DOHH2 (cell line): ENCODE measurements around the gene CDH2.

Experiments used
- H3F3A ChIP-seq: fragments of 200-600 bp; sonication (generic), shearing (Covaris generic); 2 replicates; pipeline ENCODE4 v1.6.0; 2016; ENCODE audit warnings: antibody characterized with exemption, mild to moderate bottlenecking; ENCODE audit not compliant: control insufficient read depth, insufficient read depth
- H3K27ac ChIP-seq: fragments of 200-600 bp; sonication (generic); 2 replicates; pipeline ENCODE4 v1.5.1; 2014; ENCODE audit warnings: low read depth, mild to moderate bottlenecking, low read length, moderate library complexity
- H3K27me3 ChIP-seq: fragments of 200-600 bp; sonication (generic); 2 replicates; pipeline ENCODE4 v1.6.1; 2014; ENCODE audit warnings: mild to moderate bottlenecking, low read length, mixed read lengths; ENCODE audit not compliant: control insufficient read depth
- H3K36me3 ChIP-seq: fragments of 200-600 bp; sonication (generic); 2 replicates; pipeline ENCODE4 v1.6.1; 2014; ENCODE audit warnings: mild to moderate bottlenecking, low read length, moderate library complexity, mixed read lengths; ENCODE audit not compliant: control insufficient read depth
- H3K4me1 ChIP-seq: fragments of 200-600 bp; sonication (generic); 2 replicates; pipeline ENCODE4 v1.6.1; 2014; ENCODE audit warnings: mild to moderate bottlenecking, low read length, mixed read lengths; ENCODE audit not compliant: control insufficient read depth
- H3K4me2 ChIP-seq: fragments of 200-600 bp; sonication (generic); 2 replicates; pipeline ENCODE4 v1.6.0; 2014; ENCODE audit warnings: mild to moderate bottlenecking, low read length, moderate library complexity
- H3K4me3 ChIP-seq: fragments of 200-600 bp; sonication (generic); 2 replicates; pipeline ENCODE4 v1.5.1; 2014; ENCODE audit warnings: mild to moderate bottlenecking, low read length, mixed read lengths
- H3K79me2 ChIP-seq: fragments of 200-600 bp; sonication (generic); 2 replicates; pipeline ENCODE4 v1.6.1; 2014; ENCODE audit warnings: mild to moderate bottlenecking, low read length, mixed read lengths; ENCODE audit not compliant: control insufficient read depth
- H3K9me2 ChIP-seq: fragments of 200-600 bp; sonication (generic); replicated peaks from 2 replicates; pipeline ENCODE4 v1.6.1; 2014; ENCODE audit warnings: mild to moderate bottlenecking, low read length, mixed read lengths; ENCODE audit not compliant: control insufficient read depth
- H3K9me3 ChIP-seq: fragments of 200-600 bp; sonication (generic); 2 replicates; pipeline ENCODE4 v1.6.1; 2014; ENCODE audit warnings: antibody characterized with exemption, low read length, mixed read lengths; ENCODE audit not compliant: control insufficient read depth, insufficient read depth
- H4K20me1 ChIP-seq: fragments of 200-600 bp; sonication (generic); 2 replicates; pipeline ENCODE4 v1.6.0; 2014; ENCODE audit warnings: low read depth, mild to moderate bottlenecking, antibody characterized with exemption, low read length, moderate library complexity; ENCODE audit not compliant: control insufficient read depth, insufficient read depth
- CTCF ChIP-seq: fragments of 200-600 bp; sonication (generic); IDR thresholded peaks from one replicate; pipeline ENCODE4 v1.5.1; 2014; ENCODE audit warnings: antibody characterized with exemption, mild to moderate bottlenecking, low read depth, low read length; ENCODE audit not compliant: poor library complexity, severe bottlenecking
- EZH2phosphoT487 ChIP-seq: fragments of 200-600 bp; sonication (generic); IDR thresholded peaks from 2 replicates; pipeline ENCODE4 v1.6.1; 2017; ENCODE audit warnings: borderline replicate concordance, mild to moderate bottlenecking, antibody characterized with exemption, low read length, moderate library complexity, mixed read lengths

Gene CDH2

GRCh38 chr18:28074076-28074475, 102.9 kb downstream of the CDH2 start:
- H3K4me1 ChIP-seq, result no peaks in the 10 kb centered on the region
- no peak overlapping the region for H3K4me3 ChIP-seq
- no peaks in the 10 kb centered on the region for H3K79me2 ChIP-seq
- no peak overlapping the region for H3K4me2 ChIP-seq
- TF ChIP-seq CTCF (no peak), EZH2phosphoT487 (no peak)
- no peaks in the 10 kb centered on the region for H4K20me1 ChIP-seq
- no peaks in the 10 kb centered on the region for H3K36me3 ChIP-seq
- no peaks in the 10 kb centered on the region for H3F3A ChIP-seq
- no peaks in the 10 kb centered on the region for H3K27me3 ChIP-seq
- no peaks in the 10 kb centered on the region for H3K9me2 ChIP-seq
- no peaks in the 10 kb centered on the region for H3K9me3 ChIP-seq
- H3K27ac ChIP-seq, result no peak overlapping the region

GRCh38 chr18:28073658-28074057, 103.3 kb downstream of the CDH2 start:
- no peaks in the 10 kb centered on the region for H3K9me2 ChIP-seq
- no peaks in the 10 kb centered on the region for H3K36me3 ChIP-seq
- no peaks in the 10 kb centered on the region for H3F3A ChIP-seq
- no peaks in the 10 kb centered on the region for H3K79me2 ChIP-seq
- no peaks in the 10 kb centered on the region for H3K4me1 ChIP-seq
- no peaks in the 10 kb centered on the region for H4K20me1 ChIP-seq
- H3K27me3 ChIP-seq, result no peaks in the 10 kb centered on the region
- no peak overlapping the region for H3K27ac ChIP-seq
- no peaks in the 10 kb centered on the region for H3K9me3 ChIP-seq
- H3K4me3 ChIP-seq, result no peak overlapping the region
- TF ChIP-seq CTCF, result no peak
- H3K4me2 ChIP-seq, result no peak overlapping the region

- no peak overlapping the region for H3K4me3 ChIP-seq
- no peaks in the 10 kb centered on the region for H4K20me1 ChIP-seq
- H3K36me3 ChIP-seq, result no peaks in the 10 kb centered on the region
- TF ChIP-seq CTCF (no peak), EZH2phosphoT487 (no peak)
- no peaks in the 10 kb centered on the region for H3F3A ChIP-seq
- no peak overlapping the region for H3K4me2 ChIP-seq
- H3K27me3 ChIP-seq, result no peaks in the 10 kb centered on the region
- no peaks in the 10 kb centered on the region for H3K9me3 ChIP-seq
- no peaks in the 10 kb centered on the region for H3K4me1 ChIP-seq
- H3K79me2 ChIP-seq, result no peaks in the 10 kb centered on the region
- no peaks in the 10 kb centered on the region for H3K9me2 ChIP-seq
- H3K27ac ChIP-seq, result no peak overlapping the region
These were observed 105.7 kb downstream of the CDH2 start for GRCh38 chr18:28071199-28071598.

GRCh38 chr18:28068207-28068606, 108.7 kb downstream of the CDH2 start:
- Histone ChIP-seq H3K9me3 (no peaks in the 10 kb centered on the region), H3K36me3 (no peaks in the 10 kb centered on the region), H3K27me3 (no peaks in the 10 kb centered on the region), H3K4me1 (no peaks in the 10 kb centered on the region), H3K27ac (no peak overlapping the region), H4K20me1 (no peaks in the 10 kb centered on the region), H3K4me2 (no peak overlapping the region), H3F3A (no peaks in the 10 kb centered on the region), H3K4me3 (no peak overlapping the region), H3K79me2 (no peaks in the 10 kb centered on the region), H3K9me2 (no peaks in the 10 kb centered on the region)
- TF ChIP-seq CTCF (no peak), EZH2phosphoT487 (no peak)
